K562 (cell line): ENCODE results near the gene ELAC2. TPM values are rescaled to one million over a fixed set of nuclear protein-coding genes. Genes with fewer than 3 reads are reported as not detected.

ENCODE experiments used
- ATAC-seq: fragments of 200-7000 bp; cut with Tn5 transposase; 3 replicates; pipeline ENCODE4 v1.9.1; 2020; ENCODE audit warnings: moderate library complexity
- BruUV-seq: library from RNA; stranded (reverse); fragments of 400-500 nt; replicated peaks from 2 replicates; lab custom pipeline; 2021; lab: Mats Ljungman, UMichigan
- CTCF ChIA-PET: fragments of 300-600 bp; formaldehyde crosslinking; extraction: SDS; loops from one replicate; lab custom pipeline; 2021; ENCODE audit warnings: low intra/inter-chr PET ratio; lab: Yijun Ruan, JAX
- POLR2A ChIA-PET: fragments of 300-600, 350-650 bp; sonication (Branson Sonifier 250); formaldehyde crosslinking; extraction: SDS; loops from one replicate; lab custom pipeline; 2021; ENCODE audit warnings: antibody characterized with exemption, inconsistent platforms; lab: Yijun Ruan, JAX
- DNase-seq, 4 experiments: peaks; one replicate each; pipeline versions ENCODE4 v3.0.0 to v3.0.0-alpha.2; 2011 to 2018; ENCODE audit warnings: low spot score in 3 of 4, mixed read lengths in 3 of 4; ENCODE audit errors: extremely low read depth in 1 of 4
- FAIRE-seq: peaks from 2 replicates; lab custom pipeline; 2011; peaks lifted over from hg19 to GRCh38; lab: Jason Lieb, UNC
- H2AFZ ChIP-seq: 2 replicates; pipeline ENCODE4 v1.6.0; 2011; ENCODE audit warnings: low read depth, low read length, control low read depth, inconsistent platforms
- H3K27ac ChIP-seq: fragments of 200-600 bp; 3 replicates; pipeline ENCODE4 v1.8.0; 2011; ENCODE audit warnings: low read depth, mild to moderate bottlenecking, control low read depth, inconsistent platforms, low read length, moderate library complexity, mixed read lengths; ENCODE audit errors: extremely low read depth
- H3K27me3 ChIP-seq, 2 experiments: fragments of 300-600 bp in 1 of 2; 2 replicates in 1 of 2; 3 replicates in 1 of 2; pipeline versions ENCODE4 v1.6.0 to v1.8.0; 2011; ENCODE audit warnings: inconsistent platforms in 2 of 2, low read length in 2 of 2, mild to moderate bottlenecking in 1 of 2, mixed read lengths in 1 of 2, moderate library complexity in 1 of 2; ENCODE audit not compliant: control insufficient read depth in 2 of 2, insufficient read depth in 2 of 2
- H3K36me3 ChIP-seq: fragments of 300-600 bp; 3 replicates; pipeline ENCODE4 v1.8.0; 2011; ENCODE audit warnings: mild to moderate bottlenecking, low read length, inconsistent platforms; ENCODE audit not compliant: control insufficient read depth, insufficient read depth
- H3K4me1 ChIP-seq, 2 experiments: fragments of 200-600 bp in 1 of 2; replicated peaks in 1 of 2; 2 replicates in 1 of 2; 3 replicates in 1 of 2; pipeline versions ENCODE4 v1.5.1 to v1.8.0; 2011; ENCODE audit warnings: inconsistent platforms in 2 of 2, low read length in 2 of 2, mild to moderate bottlenecking in 1 of 2, mixed read lengths in 1 of 2, moderate library complexity in 1 of 2; ENCODE audit not compliant: control insufficient read depth in 2 of 2, insufficient read depth in 2 of 2
- H3K4me2 ChIP-seq: 2 replicates; pipeline ENCODE4 v1.6.1; 2011; ENCODE audit warnings: low read length, control low read depth, inconsistent platforms, mixed read lengths; ENCODE audit not compliant: insufficient read depth
- H3K4me3 ChIP-seq: fragments of 200-600 bp; sonication (generic), shearing (Covaris generic); 2 replicates; pipeline ENCODE4 v1.5.1; 2016; ENCODE audit warnings: control low read depth, inconsistent platforms
- H3K79me2 ChIP-seq: fragments of 200-600 bp; 3 replicates; pipeline ENCODE4 v1.8.0; 2011; ENCODE audit warnings: low read length, inconsistent platforms; ENCODE audit not compliant: control insufficient read depth, insufficient read depth
- H3K9ac ChIP-seq, 2 experiments: 2 replicates each; pipeline versions ENCODE4 v1.6.0 to v1.6.1; 2011; ENCODE audit warnings: low read depth in 2 of 2, low read length in 2 of 2, control low read depth in 1 of 2, inconsistent platforms in 1 of 2, mild to moderate bottlenecking in 1 of 2, mixed read lengths in 1 of 2; ENCODE audit not compliant: insufficient read depth in 1 of 2
- H3K9me1 ChIP-seq: one replicate; pipeline ENCODE4 v1.6.0; 2011; ENCODE audit warnings: inconsistent platforms, mild to moderate bottlenecking, low read length, moderate library complexity; ENCODE audit not compliant: control insufficient read depth, insufficient read depth
- H3K9me3 ChIP-seq: replicated peaks from 2 replicates; pipeline ENCODE4 v1.5.1; 2011; ENCODE audit warnings: low read depth, low read length, inconsistent platforms; ENCODE audit not compliant: control insufficient read depth, insufficient read depth
- H4K20me1 ChIP-seq: replicated peaks from 2 replicates; pipeline ENCODE4 v1.6.1; 2011; ENCODE audit warnings: low read length, inconsistent platforms, mixed read lengths; ENCODE audit not compliant: control insufficient read depth, insufficient read depth
- GTF2A2 ChIP-seq: IDR thresholded peaks from 2 replicates; pipeline ENCODE4 v1.6.1; 2016; ENCODE audit warnings: mild to moderate bottlenecking, missing genetic modification characterization, missing compliant biosample characterization
- HEY1 ChIP-seq: fragments of 250-450 bp; sonication (Bioruptor Pico); IDR thresholded peaks from 2 replicates; pipeline ENCODE4 v1.5.0; 2020; ENCODE audit warnings: mild to moderate bottlenecking, moderate library complexity, borderline replicate concordance
- MAX ChIP-seq: sonication (generic); formaldehyde crosslinking; IDR thresholded peaks from 2 replicates; pipeline ENCODE4 v1.9.0; 2022; ENCODE audit warnings: mild to moderate bottlenecking, missing genetic modification reagents
- MYNN ChIP-seq, 2 experiments: sonication (generic); formaldehyde crosslinking in 1 of 2; IDR thresholded peaks; 2 replicates each; pipeline versions ENCODE4 v1.5.0 to v1.6.1; 2016 to 2020; ENCODE audit warnings: antibody characterized with exemption in 1 of 2, missing genetic modification reagents in 1 of 2
- ZNF512 ChIP-seq: IDR thresholded peaks from 2 replicates; pipeline ENCODE4 v1.6.1; 2016; ENCODE audit warnings: missing genetic modification characterization, missing compliant biosample characterization
- WGBS: fragments of 100-300 bp; shearing (Covaris generic); methylation state at CpG from one replicate; pipeline ENCODE4 v1.1.6; 2016; ENCODE audit warnings: low coverage, mixed read lengths; ENCODE audit not compliant: insufficient coverage; ENCODE audit errors: missing lambda C conversion rate; 5-methylcytosine and 5-hydroxymethylcytosine counted together
- in situ Hi-C: fragments of 300-500 bp; cut with MboI; formaldehyde crosslinking; loops from 4 replicates; pipeline ENCODE4 v1.15.0; 2018; ENCODE audit warnings: inconsistent platforms, mixed read lengths
- intact Hi-C: fragments of 100-400 bp; cut with micrococcal nuclease; formaldehyde crosslinking; loops from 2 replicates; pipeline ENCODE4 v1.14.2; 2022
- polyA plus RNA-seq, 8 experiments: library from polyadenylated mRNA; depleted of rRNA in 4 of 8; stranded (reverse) in 5 of 8; unstranded in 3 of 8; fragments of >200 nt; fragmentation: Nextera tagmentation in 2 of 8; fragmentation: Illumina TruSeq in 1 of 8; extraction: Ambion mirVana in 2 of 8; extraction: Trizol in 1 of 8; gene quantifications; 2 replicates each; pipeline versions ENCODE4 v1.2.1 to v1.2.3, GENCODE V29; 2011 to 2014; ENCODE audit warnings: inconsistent platforms in 1 of 8, missing spikeins in 1 of 8
- total RNA-seq, 7 experiments: library from RNA; depleted of rRNA in 6 of 7; stranded (reverse); fragments of >200 nt in 6 of 7; fragmentation: Illumina TruSeq in 2 of 7; extraction: Trizol in 2 of 7; gene quantifications; 2 replicates each; pipeline versions ENCODE4 v1.2.1 to v1.2.3, GENCODE V29; 2011 to 2021; ENCODE audit warnings: low replicate concordance in 1 of 7

ELAC2 gene
- total and polyA plus RNA-seq, 9 of the 15 experiments (the other 6 are each of a cell fraction or from before 2014, with no cell fraction given) = 4.5 to 129 (median 70.6) TPM

- Histone ChIP-seq H3K36me3 (no peaks in the 10 kb centered on the region), H3K9me1 (no peaks in the 10 kb centered on the region), H3K4me3 (no peak overlapping the region), H2AFZ (no peak overlapping the region), H3K4me1 (0 out of 5 replicates have a peak, but pooled peaks cover 0 to 2% of the 10 kb centered on the region in 2 experiments), H3K79me2 (no peaks in the 10 kb centered on the region), H3K9me3 (no peaks in the 10 kb centered on the region), H4K20me1 (no peaks in the 10 kb centered on the region), H3K27me3 (peaks cover 0 to 6% of the 10 kb centered on the region in 2 experiments; a peak in 1 of 5 replicates), H3K9ac (no peak overlapping the region), H3K27ac (no peak overlapping the region), H3K4me2 (no peak overlapping the region)
- no peak for TF ChIP-seq GTF2A2
- TF ChIP-seq MAX (CRISPR knock-in tag) = no peak
- no peak for TF ChIP-seq MYNN (IDR thresholded peaks at IDR 0.05)
- TF ChIP-seq MYNN (CRISPR knock-in tag; IDR thresholded peaks at IDR 0.05) = no peak
- BruUV-seq = no TSS peak
- no peak for FAIRE-seq
- ChIA-PET POLR2A (interaction anchor here (0.5 to 0.7 kb wide), 2 partner anchors 9 to 1218 kb away, joined by 3 to 4 read pairs; partner anchors contain the start of gene ELAC2), CTCF (no interaction called here)
- DNase-seq = no peak
- 2% methylated on average over 5 of the region's 5 CpGs for WGBS
- in situ Hi-C loops = no loop called here
- ATAC-seq = no peak
- intact Hi-C loops = no loop called here
Measured at GRCh38 chr17:13027246-13027645, 9.4 kb upstream of the ELAC2 start.

- CTCF ChIA-PET = interaction anchor here (0.7 kb wide), 1 partner anchor 107 kb away, joined by 3 read pairs; no protein-coding TSS in a partner anchor
- Histone ChIP-seq H3K36me3 (no peaks in the 10 kb centered on the region), H3K4me2 (no peak overlapping the region), H2AFZ (no peak overlapping the region), H3K9ac (no peak overlapping the region), H3K27me3 (peaks cover 0 to 6% of the 10 kb centered on the region in 2 experiments; a peak in 1 of 5 replicates), H3K79me2 (no peaks in the 10 kb centered on the region), H4K20me1 (no peaks in the 10 kb centered on the region), H3K9me3 (no peaks in the 10 kb centered on the region), H3K4me3 (no peak overlapping the region), H3K27ac (no peak overlapping the region), H3K4me1 (0 out of 5 replicates have a peak, but pooled peaks cover 0 to 2% of the 10 kb centered on the region in 2 experiments), H3K9me1 (no peaks in the 10 kb centered on the region)
- POLR2A ChIA-PET = no interaction called here
- FAIRE-seq (no peak), ATAC-seq (no peak), DNase-seq (no peak)
- BruUV-seq = no TSS peak
- intact Hi-C loops = no loop called here
- in situ Hi-C loops = no loop called here
- peak; percentile 82 for TF ChIP-seq ZNF512 (tag)
- TF ChIP-seq HEY1 (CRISPR knock-in tag) = no peak
Measured at GRCh38 chr17:13025687-13026086, 7.9 kb upstream of the ELAC2 start.
